Measurements from ENCODE around the gene KIF3B.

KIF3B gene

GRCh38 chr20:32358883-32359632 lies 81.6 kb downstream of the KIF3B start:
- no peak overlapping the region for H3K9ac ChIP-seq
- no peaks in the 10 kb centered on the region for H3K9me3 ChIP-seq (ENCODE audit: control insufficient read depth, low read length)
- H3K4me2 ChIP-seq (ENCODE audit: low read length): peak overlapping the region; percentile 86
- peaks cover 8% of the 10 kb centered on the region for H3K4me1 ChIP-seq
- H3K36me3 ChIP-seq (ENCODE audit: control insufficient read depth, insufficient read depth, low read length): no peaks in the 10 kb centered on the region
- peak overlapping the region; percentile 56 for H2AFZ ChIP-seq
- H3K27ac ChIP-seq: peak overlapping the region; percentile 78
- TF ChIP-seq CTCF (IDR thresholded peaks at IDR 0.05): no peak
- H3K4me3 ChIP-seq (ENCODE audit: low read depth, low read length): peak overlapping the region; percentile 72
- peaks cover 7% of the 10 kb centered on the region for H3K79me2 ChIP-seq
- no peaks in the 10 kb centered on the region for H3K27me3 ChIP-seq (ENCODE audit: control insufficient read depth, insufficient read depth, low read length)

- peak overlapping the region; percentile 72 for H3K4me3 ChIP-seq (ENCODE audit: low read depth, low read length)
- H3K4me2 ChIP-seq (ENCODE audit: low read length): peak overlapping the region; percentile 86
- H2AFZ ChIP-seq: peak overlapping the region; percentile 56
- no peaks in the 10 kb centered on the region for H3K27me3 ChIP-seq (ENCODE audit: control insufficient read depth, insufficient read depth, low read length)
- peaks cover 10% of the 10 kb centered on the region for H3K79me2 ChIP-seq
- TF ChIP-seq CTCF (IDR thresholded peaks at IDR 0.05): no peak
- H3K9me3 ChIP-seq (ENCODE audit: control insufficient read depth, low read length): no peaks in the 10 kb centered on the region
- peaks cover 12% of the 10 kb centered on the region for H3K4me1 ChIP-seq
- no peak overlapping the region for H3K9ac ChIP-seq
- no peaks in the 10 kb centered on the region for H3K36me3 ChIP-seq (ENCODE audit: control insufficient read depth, insufficient read depth, low read length)
- peak overlapping the region; percentile 78 for H3K27ac ChIP-seq
Observed at GRCh38 chr20:32359633-32360332, 82.3 kb downstream of the KIF3B start.

GRCh38 chr20:32360333-32360634 lies 82.8 kb downstream of the KIF3B start:
- peak overlapping the region; percentile 86 for H3K4me2 ChIP-seq (ENCODE audit: low read length)
- no peaks in the 10 kb centered on the region for H3K9me3 ChIP-seq (ENCODE audit: control insufficient read depth, low read length)
- peaks cover 10% of the 10 kb centered on the region for H3K79me2 ChIP-seq
- peaks cover 12% of the 10 kb centered on the region for H3K4me1 ChIP-seq
- H3K27ac ChIP-seq: peak overlapping the region; percentile 78
- H2AFZ ChIP-seq: no peak overlapping the region
- H3K4me3 ChIP-seq (ENCODE audit: low read depth, low read length): peak overlapping the region; percentile 72
- H3K9ac ChIP-seq: no peak overlapping the region
- TF ChIP-seq CTCF (IDR thresholded peaks at IDR 0.05): no peak
- no peaks in the 10 kb centered on the region for H3K36me3 ChIP-seq (ENCODE audit: control insufficient read depth, insufficient read depth, low read length)
- H3K27me3 ChIP-seq (ENCODE audit: control insufficient read depth, insufficient read depth, low read length): no peaks in the 10 kb centered on the region

GRCh38 chr20:32362901-32363364 lies 85.5 kb downstream of the KIF3B start:
- no peak overlapping the region for H3K27ac ChIP-seq

More at GRCh38 chr20:32362901-32363364, 85.5 kb downstream of the KIF3B start:
- Histone ChIP-seq H3K4me1 (peaks cover 9% of the 10 kb centered on the region), H3K9ac (no peak overlapping the region), H3K4me3 (ENCODE audit: low read depth, low read length) (no peak overlapping the region), H3K4me2 (ENCODE audit: low read length) (no peak overlapping the region), H3K9me3 (ENCODE audit: control insufficient read depth, low read length) (no peaks in the 10 kb centered on the region), H3K36me3 (ENCODE audit: control insufficient read depth, insufficient read depth, low read length) (no peaks in the 10 kb centered on the region), H3K79me2 (peaks cover 10% of the 10 kb centered on the region), H2AFZ (no peak overlapping the region), H3K27me3 (ENCODE audit: control insufficient read depth, insufficient read depth, low read length) (no peaks in the 10 kb centered on the region)
- no peak for TF ChIP-seq CTCF (IDR thresholded peaks at IDR 0.05)

Data from parathyroid adenoma (tissue), 2 donors.